WTC11 (cell line): Measurements from ENCODE around the gene CBX5.

Experiments used
- ARID4B ChIP-seq: sonication (generic); formaldehyde crosslinking; IDR thresholded peaks from 2 replicates; pipeline ENCODE4 v1.8.0; 2023; ENCODE audit warnings: missing genetic modification reagents, mild to moderate bottlenecking, borderline replicate concordance
- ESRRA ChIP-seq: sonication (generic); formaldehyde crosslinking; IDR thresholded peaks from 2 replicates; pipeline ENCODE4 v1.8.1; 2022; ENCODE audit warnings: mild to moderate bottlenecking, missing genetic modification reagents, borderline replicate concordance
- FOXJ3 ChIP-seq: sonication (generic); formaldehyde crosslinking; IDR thresholded peaks from 2 replicates; pipeline ENCODE4 v1.9.0; 2021; ENCODE audit warnings: missing genetic modification reagents, mild to moderate bottlenecking, borderline replicate concordance
- FOXK1 ChIP-seq: sonication (generic); formaldehyde crosslinking; IDR thresholded peaks from 2 replicates; pipeline ENCODE4 v1.8.0; 2022; ENCODE audit warnings: mild to moderate bottlenecking, moderate library complexity, missing genetic modification reagents
- HMGXB4 ChIP-seq: sonication (generic); formaldehyde crosslinking; IDR thresholded peaks from 2 replicates; pipeline ENCODE4 v1.8.1; 2023; ENCODE audit warnings: mild to moderate bottlenecking, moderate library complexity, missing genetic modification reagents
- IRF2 ChIP-seq: sonication (generic); formaldehyde crosslinking; IDR thresholded peaks from 2 replicates; pipeline ENCODE4 v1.8.0; 2022; ENCODE audit warnings: low read depth, missing genetic modification reagents, borderline replicate concordance
- MAX ChIP-seq: sonication (generic); formaldehyde crosslinking; IDR thresholded peaks from 2 replicates; pipeline ENCODE4 v1.8.0; 2022; ENCODE audit warnings: mild to moderate bottlenecking, missing genetic modification reagents
- MLX ChIP-seq: sonication (generic); formaldehyde crosslinking; IDR thresholded peaks from 2 replicates; pipeline ENCODE4 v1.8.1; 2023; ENCODE audit warnings: mild to moderate bottlenecking, missing genetic modification reagents, moderate library complexity
- PREB ChIP-seq: sonication (generic); formaldehyde crosslinking; IDR thresholded peaks from 2 replicates; pipeline ENCODE4 v1.8.1; 2022; ENCODE audit warnings: mild to moderate bottlenecking, missing genetic modification reagents, moderate library complexity, borderline replicate concordance
- SMAD3 ChIP-seq: sonication (generic); formaldehyde crosslinking; IDR thresholded peaks from 2 replicates; pipeline ENCODE4 v1.8.0; 2022; ENCODE audit warnings: missing genetic modification reagents, mild to moderate bottlenecking, borderline replicate concordance
- SOX15 ChIP-seq: fragments of 250-450 bp; sonication (Bioruptor Pico); IDR thresholded peaks from 2 replicates; pipeline ENCODE4 v1.9.0; 2021; ENCODE audit warnings: mild to moderate bottlenecking
- SP1 ChIP-seq: sonication (generic); formaldehyde crosslinking; conservative IDR thresholded peaks from 2 replicates; pipeline ENCODE4 v1.8.1; 2022; ENCODE audit warnings: missing genetic modification reagents
- TF ChIP-seq, protein P1 (sequence below): fragments of 200-600 bp; IDR thresholded peaks from 2 replicates; pipeline ENCODE4 v1.8.0; 2022; ENCODE audit warnings: antibody characterized with exemption

- TF ChIP-seq, protein P1, sequence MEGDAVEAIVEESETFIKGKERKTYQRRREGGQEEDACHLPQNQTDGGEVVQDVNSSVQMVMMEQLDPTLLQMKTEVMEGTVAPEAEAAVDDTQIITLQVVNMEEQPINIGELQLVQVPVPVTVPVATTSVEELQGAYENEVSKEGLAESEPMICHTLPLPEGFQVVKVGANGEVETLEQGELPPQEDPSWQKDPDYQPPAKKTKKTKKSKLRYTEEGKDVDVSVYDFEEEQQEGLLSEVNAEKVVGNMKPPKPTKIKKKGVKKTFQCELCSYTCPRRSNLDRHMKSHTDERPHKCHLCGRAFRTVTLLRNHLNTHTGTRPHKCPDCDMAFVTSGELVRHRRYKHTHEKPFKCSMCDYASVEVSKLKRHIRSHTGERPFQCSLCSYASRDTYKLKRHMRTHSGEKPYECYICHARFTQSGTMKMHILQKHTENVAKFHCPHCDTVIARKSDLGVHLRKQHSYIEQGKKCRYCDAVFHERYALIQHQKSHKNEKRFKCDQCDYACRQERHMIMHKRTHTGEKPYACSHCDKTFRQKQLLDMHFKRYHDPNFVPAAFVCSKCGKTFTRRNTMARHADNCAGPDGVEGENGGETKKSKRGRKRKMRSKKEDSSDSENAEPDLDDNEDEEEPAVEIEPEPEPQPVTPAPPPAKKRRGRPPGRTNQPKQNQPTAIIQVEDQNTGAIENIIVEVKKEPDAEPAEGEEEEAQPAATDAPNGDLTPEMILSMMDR, result no peak
- TF ChIP-seq HMGXB4 (CRISPR knock-in tag) (no peak), MAX (no peak), PREB (no peak), SP1 (no peak), ESRRA (CRISPR knock-in tag) (no peak), FOXJ3 (no peak), ARID4B (CRISPR knock-in tag) (no peak), SOX15 (no peak), MLX (CRISPR knock-in tag) (no peak), IRF2 (CRISPR knock-in tag) (no peak), FOXK1 (no peak), SMAD3 (CRISPR knock-in tag) (no peak)
These were observed 79.5 kb downstream of the CBX5 start for GRCh38 chr12:54200412-54200811.
